ENCODE measurements around the gene EIF6. TPM values are rescaled to one million over a fixed set of nuclear protein-coding genes. Genes with fewer than 3 reads are reported as not detected.
"Not testable (repeated sequence)": the region's sequence is repeated elsewhere in the genome, so short reads cannot be mapped to it uniquely, and the experiment has no call there.

The EIF6 gene
- total RNA-seq, 4 donors from 2014 or later = 63.7 to 89.4 (median 85.2) TPM

DNA sequence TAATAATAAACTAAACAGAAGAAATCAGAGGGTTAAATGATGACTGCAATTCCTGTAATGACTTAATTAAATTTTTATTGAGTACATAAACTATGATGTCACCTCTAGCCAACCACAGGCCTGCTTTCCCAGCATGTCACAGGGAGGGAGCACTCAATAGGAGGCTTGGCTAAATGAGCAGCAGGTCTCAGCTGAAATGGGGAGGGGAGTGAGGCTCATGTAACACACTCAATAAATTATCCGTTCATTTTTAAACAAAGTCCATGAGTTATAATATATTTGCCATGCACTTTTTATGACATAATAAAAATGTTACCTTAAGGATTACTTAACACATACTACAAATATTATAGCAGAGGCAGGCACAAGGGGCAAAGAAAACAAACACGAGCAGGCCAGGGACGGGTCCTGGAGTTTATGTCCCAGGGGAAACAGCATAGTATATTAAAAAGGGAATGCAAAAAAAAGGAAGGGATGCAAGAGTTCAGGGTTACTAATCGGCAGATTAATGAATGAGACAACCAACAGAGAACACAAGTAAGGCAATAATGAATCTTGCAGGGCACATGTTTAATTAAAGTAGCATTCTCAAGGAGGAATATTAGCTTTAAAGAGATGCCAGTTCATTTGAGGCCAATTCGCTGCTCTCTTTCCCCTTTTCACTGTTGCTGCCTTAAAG lies 34.8 kb upstream of the EIF6 start:
- DNase-seq (ENCODE audit: low spot score) (no peak), ATAC-seq (ENCODE audit: low FRiP score) (no peak)
- TF ChIP-seq, protein P1, sequence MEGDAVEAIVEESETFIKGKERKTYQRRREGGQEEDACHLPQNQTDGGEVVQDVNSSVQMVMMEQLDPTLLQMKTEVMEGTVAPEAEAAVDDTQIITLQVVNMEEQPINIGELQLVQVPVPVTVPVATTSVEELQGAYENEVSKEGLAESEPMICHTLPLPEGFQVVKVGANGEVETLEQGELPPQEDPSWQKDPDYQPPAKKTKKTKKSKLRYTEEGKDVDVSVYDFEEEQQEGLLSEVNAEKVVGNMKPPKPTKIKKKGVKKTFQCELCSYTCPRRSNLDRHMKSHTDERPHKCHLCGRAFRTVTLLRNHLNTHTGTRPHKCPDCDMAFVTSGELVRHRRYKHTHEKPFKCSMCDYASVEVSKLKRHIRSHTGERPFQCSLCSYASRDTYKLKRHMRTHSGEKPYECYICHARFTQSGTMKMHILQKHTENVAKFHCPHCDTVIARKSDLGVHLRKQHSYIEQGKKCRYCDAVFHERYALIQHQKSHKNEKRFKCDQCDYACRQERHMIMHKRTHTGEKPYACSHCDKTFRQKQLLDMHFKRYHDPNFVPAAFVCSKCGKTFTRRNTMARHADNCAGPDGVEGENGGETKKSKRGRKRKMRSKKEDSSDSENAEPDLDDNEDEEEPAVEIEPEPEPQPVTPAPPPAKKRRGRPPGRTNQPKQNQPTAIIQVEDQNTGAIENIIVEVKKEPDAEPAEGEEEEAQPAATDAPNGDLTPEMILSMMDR (IDR thresholded peaks at IDR 0.05) = no peak

DNA sequence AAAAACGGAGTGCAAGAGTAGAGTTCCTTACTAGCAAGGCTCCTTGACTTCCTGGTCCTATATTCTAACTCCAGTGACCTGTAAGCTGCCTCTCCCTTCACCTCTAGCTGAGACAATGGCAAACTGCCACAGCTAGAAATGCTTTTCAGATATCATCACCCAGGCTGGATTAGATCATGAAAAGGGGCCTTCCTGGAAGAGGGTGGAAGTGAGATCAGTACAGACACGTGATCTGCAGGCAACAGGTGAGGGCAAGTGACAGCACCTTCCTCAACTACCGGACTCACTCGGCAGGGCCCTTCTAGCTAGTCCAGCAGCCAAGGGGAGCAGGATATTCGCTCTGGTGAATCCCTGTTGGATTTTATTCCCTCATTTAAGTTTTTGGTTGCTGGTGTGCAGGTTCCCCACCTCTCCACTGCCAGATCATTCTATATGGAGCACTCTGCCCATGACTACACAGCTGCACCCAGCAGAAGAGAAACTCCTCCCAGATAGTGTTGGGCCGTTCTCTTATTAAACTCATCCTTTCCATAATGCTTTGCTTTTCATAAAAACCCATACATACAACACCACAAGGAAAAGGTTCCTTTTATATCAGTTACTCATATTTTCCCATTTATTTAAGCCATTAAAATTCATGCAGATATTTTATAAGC lies 34.1 kb upstream of the EIF6 start:
- no peak for DNase-seq (ENCODE audit: low spot score)
- ATAC-seq (ENCODE audit: low FRiP score) = peak; percentile 81
- TF ChIP-seq, protein P1 (IDR thresholded peaks at IDR 0.05) = no peak

DNA sequence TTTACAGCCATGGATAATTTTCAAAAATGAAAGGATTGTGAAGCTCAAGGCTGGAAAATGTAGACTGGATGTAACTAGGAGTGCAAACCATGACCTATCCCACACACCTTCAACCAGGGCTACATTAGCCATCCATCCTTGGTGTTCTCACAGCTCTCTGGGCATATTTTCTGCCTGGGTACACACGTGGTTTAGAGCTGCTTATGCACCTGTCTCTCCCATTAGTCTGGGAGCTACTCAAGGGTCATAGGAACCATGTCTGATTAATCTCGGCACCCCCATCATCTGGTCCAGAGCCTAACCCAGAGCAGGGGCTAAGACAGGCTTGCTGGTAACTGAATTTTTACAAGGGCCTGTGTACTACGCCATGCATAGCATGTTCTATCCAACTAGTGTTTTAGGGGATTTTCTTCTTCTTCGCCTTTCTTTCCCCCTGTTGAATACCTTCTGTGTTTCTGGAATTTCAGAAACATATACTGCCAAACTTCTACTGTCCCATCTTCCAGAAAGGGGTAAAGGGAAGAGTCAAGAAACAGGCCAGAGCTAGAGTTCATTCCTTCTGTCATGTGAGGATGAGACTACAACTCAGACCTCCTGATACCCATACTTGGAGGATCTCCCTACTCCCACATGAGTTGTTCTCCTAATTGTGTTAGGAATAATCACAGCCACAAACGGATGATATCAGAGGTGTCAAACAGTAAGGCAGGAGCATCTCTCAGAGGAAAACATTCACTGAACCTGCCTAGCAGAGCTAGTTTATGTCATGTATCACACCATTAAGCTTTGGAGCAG lies 33.0 kb upstream of the EIF6 start:
- DNase-seq (ENCODE audit: low spot score) (no peak), ATAC-seq (ENCODE audit: low FRiP score) (peak; percentile 22)
- TF ChIP-seq, protein P1 (IDR thresholded peaks at IDR 0.05) = no peak

DNA sequence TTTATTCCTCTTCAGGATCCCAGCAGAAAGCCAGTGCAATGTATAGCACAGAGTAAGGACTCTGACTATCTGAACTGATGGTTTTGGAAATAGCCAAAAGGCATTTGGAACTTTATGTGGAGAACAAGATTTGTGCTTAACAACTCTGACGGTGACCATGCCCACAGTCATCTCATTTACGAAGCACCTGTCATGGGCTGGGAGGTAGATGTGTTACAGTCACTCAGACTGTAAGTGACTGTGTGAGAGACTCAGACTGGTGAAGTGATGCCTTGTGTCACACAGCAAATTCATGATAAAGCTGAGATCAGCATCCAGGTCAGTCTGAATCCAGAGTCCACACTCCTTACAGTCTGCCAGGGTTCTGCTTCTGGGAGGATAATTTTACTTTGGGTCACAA lies 31.5 kb upstream of the EIF6 start:
- ATAC-seq (ENCODE audit: low FRiP score) = no peak
- DNase-seq (ENCODE audit: low spot score) = no peak
- TF ChIP-seq, protein P1 (IDR thresholded peaks at IDR 0.05) = no peak

DNA sequence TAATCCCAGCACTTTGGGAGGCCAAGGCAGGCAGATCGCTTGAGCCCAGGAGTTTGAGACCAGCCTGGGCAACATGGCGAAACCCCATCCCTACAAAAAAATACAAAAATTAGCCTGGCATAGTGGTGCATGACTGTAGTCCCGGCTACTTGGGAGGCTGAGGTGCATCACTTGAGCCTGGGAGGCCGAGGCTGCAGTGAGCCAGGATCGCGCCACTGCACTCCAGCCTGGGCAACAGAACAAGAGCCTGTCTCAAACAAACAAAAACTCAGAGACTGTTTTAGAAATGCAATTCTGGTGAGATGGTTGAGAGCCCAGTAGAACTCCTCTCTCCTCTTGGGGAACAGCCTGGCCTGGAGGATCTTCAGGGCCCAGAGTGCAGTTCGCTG lies 31.1 kb upstream of the EIF6 start:
- not testable (repeated sequence) for DNase-seq (ENCODE audit: low spot score); ATAC-seq (ENCODE audit: low FRiP score)

DNA sequence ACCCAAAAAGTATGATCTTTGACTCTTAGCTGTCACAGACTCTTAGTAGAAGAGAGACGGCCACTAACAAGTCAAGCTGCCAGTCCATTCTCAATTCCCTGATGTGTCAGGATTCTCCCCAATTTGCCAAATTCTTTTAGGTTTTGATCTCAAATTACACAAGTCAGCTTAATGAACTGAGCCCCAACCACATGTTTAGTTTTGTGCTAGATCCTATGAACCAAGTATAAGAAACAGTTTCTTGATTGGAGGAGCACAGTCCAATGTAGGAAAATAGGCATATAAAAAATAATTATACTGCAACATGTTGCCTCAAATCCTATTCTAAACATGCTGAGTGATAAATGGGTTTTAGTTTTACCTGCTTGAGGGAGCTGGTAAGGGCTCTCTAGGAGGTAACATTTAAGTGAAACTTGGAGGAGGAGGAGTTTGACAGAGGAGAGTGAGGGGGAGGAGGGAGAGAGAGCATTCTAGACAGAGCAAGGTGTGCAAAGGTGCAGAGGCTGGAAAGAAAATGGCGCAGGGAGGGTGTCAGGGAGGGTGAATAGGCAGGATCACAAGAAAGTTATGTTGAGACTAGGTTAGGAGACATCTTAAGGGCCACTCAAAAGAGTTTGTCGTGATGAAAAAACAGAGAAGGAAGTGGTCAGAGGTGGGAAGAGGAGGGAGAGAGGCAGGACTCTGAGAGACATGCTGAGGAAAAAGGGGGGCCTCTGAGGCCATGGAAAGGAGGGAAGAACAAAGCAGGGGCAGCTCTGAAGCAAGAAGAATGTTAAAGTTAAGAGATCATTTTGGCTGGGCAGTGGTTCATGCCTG lies 30.5 kb upstream of the EIF6 start:
- no peak for ATAC-seq (ENCODE audit: low FRiP score)
- no peak for DNase-seq (ENCODE audit: low spot score)
- TF ChIP-seq, protein P1 (IDR thresholded peaks at IDR 0.05) = no peak

DNA sequence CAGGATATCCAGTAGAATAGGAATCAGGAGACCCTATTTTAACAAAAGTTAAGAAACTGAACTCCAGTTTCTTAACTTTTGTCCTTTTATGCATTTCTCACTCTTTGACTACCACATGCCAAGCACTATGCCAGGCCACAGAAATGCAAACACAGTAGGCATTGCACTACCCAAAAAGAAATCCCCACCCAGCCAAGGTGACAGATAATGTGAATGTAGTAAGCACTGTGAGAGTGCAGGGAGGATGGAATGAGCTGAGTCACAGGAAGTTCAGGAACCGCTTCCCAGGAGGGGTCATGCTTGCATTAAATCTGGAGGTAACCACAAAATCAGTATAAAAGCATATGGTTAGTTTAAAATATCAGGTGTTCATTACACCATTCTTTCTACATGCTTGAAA lies 27.7 kb upstream of the EIF6 start:
- ATAC-seq (ENCODE audit: low FRiP score) (no peak), DNase-seq (ENCODE audit: low spot score) (no peak)
- TF ChIP-seq, protein P1 (IDR thresholded peaks at IDR 0.05) = no peak

All from omental fat pad (tissue), 4 donors.